IMR-90 (cell line): ENCODE measurements around the gene C22orf15. TPM values are rescaled to one million over a fixed set of nuclear protein-coding genes. Genes with fewer than 3 reads are reported as not detected.

Source experiments
- ATAC-seq: fragments of 200-7000 bp; cut with Tn5 transposase; 2 replicates; pipeline ENCODE4 v1.9.1; 2020; ENCODE audit warnings: low read depth, mild to moderate bottlenecking, moderate library complexity
- BruUV-seq: library from RNA; stranded (reverse); fragments of 400-500 nt; replicated peaks from 2 replicates; lab custom pipeline; 2021; lab: Mats Ljungman, UMichigan
- CTCF ChIA-PET: fragments of 300-600 bp; formaldehyde crosslinking; extraction: SDS; loops from one replicate; lab custom pipeline; 2021; ENCODE audit warnings: antibody characterized with exemption; lab: Yijun Ruan, JAX
- POLR2A ChIA-PET: fragments of 300-600 bp; sonication (Branson Sonifier 250); formaldehyde crosslinking; loops from one replicate; lab custom pipeline; 2022; ENCODE audit warnings: antibody characterized with exemption; ENCODE audit not compliant: unreplicated experiment; lab: Charles Lee
- DNase-seq: peaks from one replicate; pipeline ENCODE4 v3.0.0; 2013
- H2AFZ ChIP-seq: replicated peaks from 2 replicates; pipeline ENCODE3; 2013; ENCODE audit warnings: low read length, mild to moderate bottlenecking; ENCODE audit not compliant: poor library complexity
- H2AK5ac ChIP-seq: 2 replicates; pipeline ENCODE4 v1.6.1; 2013; ENCODE audit warnings: low read depth, low read length, inconsistent platforms
- H2AK9ac ChIP-seq: replicated peaks from 2 replicates; pipeline ENCODE3; 2013; ENCODE audit warnings: mild to moderate bottlenecking, low read depth, low read length, moderate library complexity; ENCODE audit not compliant: poor library complexity
- H2BK120ac ChIP-seq: 2 replicates; pipeline ENCODE4 v1.6.1; 2013; ENCODE audit warnings: low read depth, low read length, inconsistent platforms
- H2BK15ac ChIP-seq: 3 replicates; pipeline ENCODE4 v1.6.1; 2013; ENCODE audit warnings: low read depth, low read length, inconsistent platforms
- H2BK20ac ChIP-seq: 2 replicates; pipeline ENCODE4 v1.6.1; 2013; ENCODE audit warnings: low read depth, mild to moderate bottlenecking, inconsistent platforms, low read length, moderate library complexity
- H2BK5ac ChIP-seq: 2 replicates; pipeline ENCODE4 v1.6.1; 2013; ENCODE audit warnings: mild to moderate bottlenecking, low read depth, low read length, inconsistent platforms; ENCODE audit not compliant: poor library complexity, severe bottlenecking
- H3K14ac ChIP-seq: replicated peaks from 2 replicates; pipeline ENCODE4 v1.6.1; 2013; ENCODE audit warnings: low read depth, low read length, inconsistent platforms
- H3K18ac ChIP-seq: 2 replicates; pipeline ENCODE4 v1.6.1; 2013; ENCODE audit warnings: low read depth, low read length, control low read depth
- H3K23ac ChIP-seq: 2 replicates; pipeline ENCODE4 v1.6.1; 2013; ENCODE audit warnings: low read depth, low read length, inconsistent platforms
- H3K27ac ChIP-seq: 2 replicates; pipeline ENCODE4 v1.5.1; 2013; ENCODE audit warnings: mild to moderate bottlenecking, control low read depth, low read length; ENCODE audit not compliant: insufficient read depth
- H3K27me3 ChIP-seq: 2 replicates; pipeline ENCODE4 v1.6.1; 2013; ENCODE audit warnings: low read length; ENCODE audit not compliant: control insufficient read depth, insufficient read depth
- H3K36me3 ChIP-seq: 2 replicates; pipeline ENCODE4 v1.6.1; 2013; ENCODE audit warnings: low read length, mixed read lengths; ENCODE audit not compliant: control insufficient read depth, insufficient read depth
- H3K4ac ChIP-seq: 2 replicates; pipeline ENCODE4 v1.6.1; 2013; ENCODE audit warnings: low read depth, low read length, inconsistent platforms
- H3K4me1 ChIP-seq: 2 replicates; pipeline ENCODE4 v1.6.1; 2013; ENCODE audit warnings: low read length, mixed read lengths; ENCODE audit not compliant: control insufficient read depth, insufficient read depth
- H3K4me2 ChIP-seq: 2 replicates; pipeline ENCODE4 v1.6.1; 2013; ENCODE audit warnings: low read depth, mild to moderate bottlenecking, control low read depth, low read length, moderate library complexity
- H3K4me3 ChIP-seq: 2 replicates; pipeline ENCODE4 v1.5.1; 2013; ENCODE audit warnings: low read depth, mild to moderate bottlenecking, control low read depth, low read length, moderate library complexity; ENCODE audit not compliant: insufficient read depth
- H3K56ac ChIP-seq: 2 replicates; pipeline ENCODE4 v1.6.1; 2013; ENCODE audit warnings: low read length, inconsistent platforms; ENCODE audit not compliant: insufficient read depth; ENCODE audit errors: extremely low read depth
- H3K79me1 ChIP-seq, 2 experiments: 2 replicates each; pipeline ENCODE4 v1.6.1; 2013; ENCODE audit warnings: low read length in 2 of 2, inconsistent platforms in 1 of 2, low read depth in 1 of 2
- H3K9ac ChIP-seq: 2 replicates; pipeline ENCODE4 v1.6.1; 2013; ENCODE audit warnings: low read depth, low read length, control low read depth
- H3K9me1 ChIP-seq: 2 replicates; pipeline ENCODE4 v1.6.1; 2013; ENCODE audit warnings: low read length, inconsistent platforms; ENCODE audit not compliant: insufficient read depth
- H3K9me3 ChIP-seq: 2 replicates; pipeline ENCODE4 v1.6.1; 2013; ENCODE audit warnings: low read length; ENCODE audit not compliant: control insufficient read depth, insufficient read depth
- H4K20me1 ChIP-seq: 2 replicates; pipeline ENCODE4 v1.6.1; 2013; ENCODE audit warnings: low read length, inconsistent platforms; ENCODE audit not compliant: insufficient read depth
- H4K5ac ChIP-seq: 2 replicates; pipeline ENCODE4 v1.6.1; 2013; ENCODE audit warnings: mild to moderate bottlenecking, low read depth, low read length, control low read depth
- H4K8ac ChIP-seq, 2 experiments: 2 replicates each; pipeline ENCODE4 v1.6.1; 2013; ENCODE audit warnings: low read depth in 2 of 2, low read length in 2 of 2, control low read depth in 1 of 2, inconsistent platforms in 1 of 2
- H4K91ac ChIP-seq: 2 replicates; pipeline ENCODE4 v1.6.1; 2013; ENCODE audit warnings: low read depth, low read length, inconsistent platforms; ENCODE audit not compliant: insufficient read depth
- BHLHE40 ChIP-seq: fragments of 150-350 bp; IDR thresholded peaks from 2 replicates; pipeline ENCODE4 v1.6.1; 2016; ENCODE audit warnings: mild to moderate bottlenecking, low read depth, low read length
- FOS ChIP-seq: fragments of 150-350 bp; IDR thresholded peaks from 2 replicates; pipeline ENCODE4 v1.6.1; 2016; ENCODE audit warnings: low read depth, low read length
- WGBS, 2 experiments: methylation state at CpG; one replicate each; pipeline versions ENCODE4 v1.1.5 to v1.1.7; 2013; ENCODE audit warnings: missing lambda C conversion rate in 2 of 2; ENCODE audit not compliant: insufficient read length in 1 of 2; ENCODE audit errors: extremely low coverage in 2 of 2; 5-methylcytosine and 5-hydroxymethylcytosine counted together
- dilution Hi-C: fragments of 300-500 bp; cut with HindIII; formaldehyde crosslinking; loops from one replicate; pipeline ENCODE4 v1.14.3; 2018; ENCODE audit warnings: low sequenced_read_pairs; ENCODE audit not compliant: unreplicated experiment
- in situ Hi-C: fragments of 300-500 bp; cut with MboI; formaldehyde crosslinking; loops from 3 replicates; pipeline ENCODE4 v1.14.3; 2019; ENCODE audit warnings: low sequenced_read_pairs, inconsistent platforms, mixed read lengths
- intact Hi-C: fragments of 100-400 bp; cut with micrococcal nuclease; formaldehyde crosslinking; loops from 2 replicates; pipeline ENCODE4 v1.10.0; 2022
- polyA plus RNA-seq, 3 experiments: library from polyadenylated mRNA; depleted of rRNA; stranded (reverse); fragments of >200 nt; gene quantifications; 2 replicates each; pipeline ENCODE4 v1.2.3, GENCODE V29; 2012; ENCODE audit warnings: low replicate concordance in 1 of 3
- total RNA-seq: library from RNA; depleted of rRNA; stranded (reverse); fragments of >200 nt; gene quantifications from 2 replicates; pipeline ENCODE4 v1.2.3, GENCODE V29; 2012

Gene C22orf15
- total and polyA plus RNA-seq, 2 of the 4 experiments (the other 2 are of a cell fraction), result 2.3 to 3.1 TPM

GRCh38 chr22:23784215-23784732, 21.5 kb downstream of the C22orf15 start:
- Histone ChIP-seq H2BK15ac (no peak overlapping the region), H3K79me1 (peaks cover 10 to 25% of the 10 kb centered on the region in 2 experiments), H3K56ac (no peak overlapping the region), H2AFZ (peak overlapping the region; percentile 53), H3K36me3 (no peaks in the 10 kb centered on the region), H2BK20ac (peak overlapping the region; percentile 1), H2BK5ac (no peak overlapping the region), H3K14ac (no peak overlapping the region), H3K4me1 (peaks cover 25% of the 10 kb centered on the region), H3K9ac (no peak overlapping the region), H2BK120ac (peak overlapping the region; percentile 9), H2AK5ac (no peak overlapping the region; the same call in 1 of the 2 replicates), H3K9me1 (peaks cover 20% of the 10 kb centered on the region), H3K4me3 (no peak overlapping the region), H3K27ac (no peak overlapping the region), H4K20me1 (peaks cover 20% of the 10 kb centered on the region), H3K18ac (no peak overlapping the region), H3K27me3 (no peaks in the 10 kb centered on the region), H4K91ac (no peak overlapping the region), H4K5ac (no peak overlapping the region; the same call in 1 of the 2 replicates), H3K4me2 (0 out of 2 replicates have a peak overlapping the region, but pooled peaks have one; percentile 31), H3K9me3 (no peaks in the 10 kb centered on the region), H3K4ac (peak overlapping the region; percentile 45; the same call in 1 of the 2 replicates), H2AK9ac (peak overlapping the region; percentile 2), H4K8ac (peak overlapping the region in 1 of 2 experiments; percentile 46; a peak in 1 of 4 replicates), H3K23ac (no peak overlapping the region)
- BruUV-seq, result no TSS peak
- in situ Hi-C loops (no loop called here), intact Hi-C loops (no loop called here), dilution Hi-C loops (no loop called here)
- WGBS, 2 experiments, result no CpG with 5 or more reads among the region's 8 CpGs
- ATAC-seq, result 0 out of 2 replicates have a peak, but pooled peaks have one; percentile 7
- no peak for TF ChIP-seq FOS
- TF ChIP-seq BHLHE40, result peak; percentile 52; the same call in 1 of the 2 replicates
- DNase-seq, result peak; percentile 41
- ChIA-PET POLR2A (interaction anchor here (0.6 kb wide), 1 partner anchor 12 kb away, joined by 4 read pairs; no protein-coding TSS in a partner anchor), CTCF (interaction anchor here (1.0 kb wide), 1 partner anchor 10 kb away, joined by 3 read pairs; no protein-coding TSS in a partner anchor)
